ENCODE results near the gene PHTF1. TPM values are rescaled to one million over a fixed set of nuclear protein-coding genes. Genes with fewer than 3 reads are reported as not detected.
"Not testable (repeated sequence)": the region's sequence is repeated elsewhere in the genome, so short reads cannot be mapped to it uniquely, and the experiment has no call there.

PHTF1 gene
- total RNA-seq, 2 donors from 2014 or later, result 11.7 to 13.4 TPM

DNA sequence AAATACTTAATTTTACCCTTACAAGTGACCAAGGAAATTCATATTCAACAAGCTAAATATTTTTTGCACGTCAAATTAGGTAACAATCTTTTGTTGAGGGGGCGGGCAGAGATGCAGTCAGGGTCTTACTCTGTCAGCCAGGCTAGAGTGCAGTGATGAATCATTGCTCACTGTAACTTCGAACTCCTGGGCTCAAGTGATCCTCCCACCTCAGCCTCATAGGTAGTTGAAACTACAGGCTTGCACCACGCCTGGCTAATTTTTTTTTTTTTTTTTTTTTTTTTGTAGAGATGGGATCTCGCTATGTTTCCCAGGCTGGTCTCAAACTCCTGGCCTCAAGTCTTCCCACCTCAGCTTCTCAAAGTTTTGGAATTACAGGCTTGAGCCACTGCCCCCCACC is 26.5 kb downstream of the PHTF1 start:
- no peaks in the 10 kb centered on the region for H3K27me3 ChIP-seq (replicated peaks; ENCODE audit: insufficient read depth)
- intact Hi-C loops (cut with DNase I), result no loop called here
- TF ChIP-seq POLR2AphosphoS5 (IDR thresholded peaks at IDR 0.05) (no peak), POLR2A (IDR thresholded peaks at IDR 0.05) (no peak)
- TF ChIP-seq, protein P1, sequence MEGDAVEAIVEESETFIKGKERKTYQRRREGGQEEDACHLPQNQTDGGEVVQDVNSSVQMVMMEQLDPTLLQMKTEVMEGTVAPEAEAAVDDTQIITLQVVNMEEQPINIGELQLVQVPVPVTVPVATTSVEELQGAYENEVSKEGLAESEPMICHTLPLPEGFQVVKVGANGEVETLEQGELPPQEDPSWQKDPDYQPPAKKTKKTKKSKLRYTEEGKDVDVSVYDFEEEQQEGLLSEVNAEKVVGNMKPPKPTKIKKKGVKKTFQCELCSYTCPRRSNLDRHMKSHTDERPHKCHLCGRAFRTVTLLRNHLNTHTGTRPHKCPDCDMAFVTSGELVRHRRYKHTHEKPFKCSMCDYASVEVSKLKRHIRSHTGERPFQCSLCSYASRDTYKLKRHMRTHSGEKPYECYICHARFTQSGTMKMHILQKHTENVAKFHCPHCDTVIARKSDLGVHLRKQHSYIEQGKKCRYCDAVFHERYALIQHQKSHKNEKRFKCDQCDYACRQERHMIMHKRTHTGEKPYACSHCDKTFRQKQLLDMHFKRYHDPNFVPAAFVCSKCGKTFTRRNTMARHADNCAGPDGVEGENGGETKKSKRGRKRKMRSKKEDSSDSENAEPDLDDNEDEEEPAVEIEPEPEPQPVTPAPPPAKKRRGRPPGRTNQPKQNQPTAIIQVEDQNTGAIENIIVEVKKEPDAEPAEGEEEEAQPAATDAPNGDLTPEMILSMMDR (IDR thresholded peaks at IDR 0.05), result no peak
- H3K4me1 ChIP-seq (replicated peaks), result no peaks in the 10 kb centered on the region
- DNase-seq (ENCODE audit: low spot score), result no peak
- H3K9me3 ChIP-seq, result no peaks in the 10 kb centered on the region
- H3K27ac ChIP-seq, result no peak overlapping the region
- H3K36me3 ChIP-seq, result no peaks in the 10 kb centered on the region
- 95% methylated on average over 5 of the region's 5 CpGs for WGBS
- H3K4me3 ChIP-seq, result no peak overlapping the region

DNA sequence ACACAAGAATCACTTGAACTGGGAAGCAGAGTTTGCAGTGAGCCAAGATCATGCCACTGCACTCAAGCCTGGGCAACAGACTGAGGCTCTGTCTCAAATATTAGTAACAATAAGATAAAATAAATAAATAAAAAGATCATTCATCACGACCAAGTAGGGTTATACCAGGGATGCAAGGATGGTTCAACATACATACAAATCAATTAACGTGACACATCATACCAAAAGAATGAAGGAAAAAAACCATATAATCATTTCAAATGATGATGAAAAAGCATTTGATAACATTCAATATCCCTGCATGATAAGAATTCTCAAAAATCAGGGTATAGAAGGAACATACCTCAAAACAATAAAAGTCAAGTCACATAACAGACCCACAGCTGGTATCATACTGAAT is 38.3 kb downstream of the PHTF1 start:
- Histone ChIP-seq H3K4me3 (no peak overlapping the region), H3K27me3 (replicated peaks; ENCODE audit: insufficient read depth) (no peaks in the 10 kb centered on the region), H3K36me3 (no peaks in the 10 kb centered on the region), H3K27ac (no peak overlapping the region), H3K9me3 (no peaks in the 10 kb centered on the region), H3K4me1 (replicated peaks) (no peaks in the 10 kb centered on the region)
- intact Hi-C loops (cut with DNase I), result no loop called here
- no peak for DNase-seq (ENCODE audit: low spot score)
- 95% methylated on average over 2 of the region's 2 CpGs for WGBS
- TF ChIP-seq, protein P1 (IDR thresholded peaks at IDR 0.05), result no peak
- TF ChIP-seq POLR2A (IDR thresholded peaks at IDR 0.05) (no peak), POLR2AphosphoS5 (IDR thresholded peaks at IDR 0.05) (no peak)

DNA sequence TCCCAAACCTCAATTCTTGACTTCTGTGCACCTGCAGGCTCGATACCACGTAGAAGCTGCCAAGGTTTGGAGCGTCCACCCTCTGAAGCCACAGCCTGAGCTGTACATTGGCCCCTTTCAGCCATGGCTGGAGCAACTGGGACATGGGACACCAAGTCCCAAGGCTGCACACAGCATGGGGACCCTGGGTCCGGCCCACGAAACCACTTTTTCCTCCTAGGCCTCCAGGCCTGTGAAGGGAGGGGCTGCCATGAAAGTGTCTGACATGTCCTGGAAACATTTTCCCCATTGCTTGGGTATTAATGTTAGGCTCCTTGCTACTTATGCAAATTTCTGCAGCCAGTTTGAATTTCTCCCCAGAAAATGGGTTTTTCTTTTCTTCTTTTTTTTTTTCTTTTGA is 40.7 kb downstream of the PHTF1 start:
- intact Hi-C loops (cut with DNase I); H3K9me3 ChIP-seq; H3K27ac ChIP-seq; H3K27me3 ChIP-seq (replicated peaks; ENCODE audit: insufficient read depth); DNase-seq (ENCODE audit: low spot score); H3K4me3 ChIP-seq; H3K4me1 ChIP-seq (replicated peaks); H3K36me3 ChIP-seq: not testable (repeated sequence)
- WGBS, result 100% methylated on average over 5 of the region's 5 CpGs

DNA sequence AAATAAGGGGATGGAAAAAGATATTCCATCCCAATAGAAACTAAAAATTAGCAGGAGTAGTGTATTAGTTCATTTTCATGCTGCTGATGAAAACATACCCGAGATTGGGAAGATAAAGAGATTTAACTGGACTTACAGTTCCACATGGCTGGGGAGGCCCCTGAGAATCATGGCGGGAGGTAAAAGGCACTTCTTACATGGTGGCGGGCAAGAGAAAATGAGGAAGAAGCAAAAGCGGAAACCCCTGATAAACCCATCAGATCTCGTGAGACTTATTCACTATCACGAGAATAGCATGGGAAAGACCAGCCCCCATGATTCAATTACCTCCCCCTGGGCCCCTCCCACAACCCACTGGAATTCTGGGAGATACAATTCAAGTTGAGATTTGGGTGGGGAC is 41.8 kb downstream of the PHTF1 start:
- intact Hi-C loops (cut with DNase I); DNase-seq (ENCODE audit: low spot score); H3K27ac ChIP-seq; H3K27me3 ChIP-seq (replicated peaks; ENCODE audit: insufficient read depth); H3K9me3 ChIP-seq; H3K4me3 ChIP-seq; H3K36me3 ChIP-seq; H3K4me1 ChIP-seq (replicated peaks): not testable (repeated sequence)
- WGBS, result 97% methylated on average over 6 of the region's 6 CpGs

DNA sequence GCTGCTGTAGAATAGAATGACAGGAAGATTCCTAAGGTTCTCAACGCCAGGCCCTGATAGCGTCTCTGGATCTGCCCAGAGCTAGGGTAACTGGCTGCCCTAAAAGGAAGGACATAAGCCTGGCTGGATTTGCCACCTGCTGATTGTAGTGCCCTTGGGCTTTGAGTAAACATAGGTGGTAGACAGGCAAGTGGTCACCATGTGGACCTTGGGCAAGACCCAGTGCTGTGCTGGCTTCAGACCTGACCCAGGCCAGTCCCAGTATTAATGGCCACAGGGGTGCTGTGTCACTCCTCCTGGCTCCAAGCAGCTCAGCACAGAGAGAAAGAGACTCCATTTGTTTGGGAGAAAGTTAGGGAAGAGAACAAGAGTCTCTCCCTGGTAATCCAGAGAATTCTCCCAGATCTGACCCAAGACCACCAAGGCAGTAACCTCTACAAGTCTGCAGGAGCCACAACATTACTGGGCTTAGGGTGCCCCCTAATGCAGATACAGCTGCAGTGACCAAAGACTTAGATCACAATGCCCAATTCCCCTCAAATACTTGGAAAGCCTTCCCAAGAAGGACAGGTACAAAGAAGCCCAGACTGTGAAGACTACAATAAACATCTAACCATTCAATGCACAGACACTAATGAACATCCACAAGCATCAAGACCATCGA is 44.5 kb downstream of the PHTF1 start:
- Histone ChIP-seq H3K36me3 (no peaks in the 10 kb centered on the region), H3K4me3 (no peak overlapping the region), H3K27me3 (replicated peaks; ENCODE audit: insufficient read depth) (no peaks in the 10 kb centered on the region), H3K27ac (no peak overlapping the region), H3K9me3 (no peaks in the 10 kb centered on the region), H3K4me1 (replicated peaks) (no peaks in the 10 kb centered on the region)
- 94% methylated on average over 3 of the region's 3 CpGs for WGBS
- TF ChIP-seq POLR2A (IDR thresholded peaks at IDR 0.05), result no peak
- TF ChIP-seq POLR2AphosphoS5 (IDR thresholded peaks at IDR 0.05), result no peak
- TF ChIP-seq, protein P1 (IDR thresholded peaks at IDR 0.05), result no peak
- DNase-seq (ENCODE audit: low spot score), result no peak
- intact Hi-C loops (cut with DNase I), result no loop called here

DNA sequence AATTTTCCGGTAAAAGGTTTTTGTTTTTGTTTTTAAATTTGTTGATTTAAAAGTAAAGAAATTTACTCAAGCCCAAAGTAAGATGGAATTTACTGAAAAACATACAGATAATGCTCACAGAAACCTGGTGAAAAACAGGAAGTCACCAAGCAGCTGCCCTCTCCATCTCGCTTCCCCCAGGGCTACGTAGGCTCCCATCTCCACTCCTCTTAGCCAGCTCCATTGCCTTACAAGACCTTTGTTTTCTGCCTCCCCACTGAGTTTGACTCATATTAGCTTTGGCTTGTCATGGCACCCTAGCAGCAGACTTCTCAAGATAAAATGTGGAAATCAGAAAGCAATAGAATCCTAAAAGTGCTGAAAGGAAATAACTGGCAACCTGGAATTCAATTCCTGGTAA is 57.9 kb downstream of the PHTF1 start:
- Histone ChIP-seq H3K4me1 (replicated peaks) (no peaks in the 10 kb centered on the region), H3K9me3 (no peaks in the 10 kb centered on the region), H3K27ac (no peak overlapping the region), H3K27me3 (replicated peaks; ENCODE audit: insufficient read depth) (no peaks in the 10 kb centered on the region), H3K36me3 (no peaks in the 10 kb centered on the region), H3K4me3 (no peak overlapping the region)
- intact Hi-C loops (cut with DNase I), result no loop called here
- 92% methylated on average over 3 of the region's 3 CpGs for whole genome bisulfite sequencing
- no peak for DNase-seq (ENCODE audit: low spot score)
- no peak for TF ChIP-seq POLR2AphosphoS5 (IDR thresholded peaks at IDR 0.05)
- no peak for TF ChIP-seq POLR2A (IDR thresholded peaks at IDR 0.05)
- TF ChIP-seq, protein P1 (IDR thresholded peaks at IDR 0.05), result no peak

Data from prostate gland (tissue), 2 donors.